Loucy (cell line): ENCODE measurements around the gene PLEKHO1.

Experiments
- H2AFZ ChIP-seq: fragments of 200-600 bp; sonication (generic); 2 replicates; pipeline ENCODE4 v1.6.0; 2016; ENCODE audit warnings: antibody characterized with exemption, mild to moderate bottlenecking, low read length, moderate library complexity
- H3F3A ChIP-seq: fragments of 200-600 bp; 2 replicates; pipeline ENCODE4 v1.6.0; 2016; ENCODE audit warnings: antibody characterized with exemption, low read depth, mild to moderate bottlenecking
- H3K27me3 ChIP-seq: fragments of 200-600 bp; sonication (generic); 2 replicates; pipeline ENCODE4 v1.6.1; 2014; ENCODE audit warnings: low read length, mild to moderate bottlenecking; ENCODE audit not compliant: insufficient read depth, poor library complexity, severe bottlenecking
- H3K36me3 ChIP-seq: fragments of 200-600 bp; sonication (generic); 2 replicates; pipeline ENCODE4 v1.6.1; 2016; ENCODE audit warnings: low read length; ENCODE audit not compliant: insufficient read depth
- H3K4me1 ChIP-seq: fragments of 200-600 bp; sonication (generic); 2 replicates; pipeline ENCODE4 v1.5.1; 2014; ENCODE audit warnings: low read length, mild to moderate bottlenecking; ENCODE audit not compliant: insufficient read depth, poor library complexity, severe bottlenecking
- H3K4me2 ChIP-seq: fragments of 200-600 bp; sonication (generic); 2 replicates; pipeline ENCODE4 v1.6.0; 2014; ENCODE audit warnings: antibody characterized with exemption, low read length, low read depth, mild to moderate bottlenecking; ENCODE audit not compliant: poor library complexity, severe bottlenecking
- H3K4me3 ChIP-seq: fragments of 200-600 bp; sonication (generic); 2 replicates; pipeline ENCODE4 v1.5.1; 2014; ENCODE audit warnings: low read length, mild to moderate bottlenecking, mixed read lengths; ENCODE audit not compliant: poor library complexity, severe bottlenecking
- H3K79me2 ChIP-seq: fragments of 200-600 bp; sonication (generic); 2 replicates; pipeline ENCODE4 v1.6.1; 2014; ENCODE audit warnings: low read length; ENCODE audit not compliant: insufficient read depth
- H3K9ac ChIP-seq: fragments of 200-600 bp; sonication (generic); 2 replicates; pipeline ENCODE4 v1.6.0; 2014; ENCODE audit warnings: mild to moderate bottlenecking, low read depth, low read length, moderate library complexity; ENCODE audit not compliant: poor library complexity, severe bottlenecking
- H3K9me2 ChIP-seq: fragments of 200-600 bp; sonication (generic); replicated peaks from 2 replicates; pipeline ENCODE4 v1.6.1; 2016; ENCODE audit warnings: low read depth, low read length, mixed read lengths
- H3K9me3 ChIP-seq: fragments of 200-600 bp; sonication (generic); 2 replicates; pipeline ENCODE4 v1.6.1; 2014; ENCODE audit warnings: mild to moderate bottlenecking, antibody characterized with exemption, low read length, low read depth; ENCODE audit not compliant: insufficient read depth
- H4K20me1 ChIP-seq: fragments of 200-600 bp; sonication (generic); 2 replicates; pipeline ENCODE4 v1.6.0; 2014; ENCODE audit warnings: antibody characterized with exemption, low read length, mild to moderate bottlenecking; ENCODE audit not compliant: insufficient read depth, poor library complexity, severe bottlenecking
- CTCF ChIP-seq: fragments of 200-600 bp; sonication (generic); conservative IDR thresholded peaks from 2 replicates; pipeline ENCODE4 v1.5.1; 2014; ENCODE audit warnings: mild to moderate bottlenecking, antibody characterized with exemption, low read length
- EZH2phosphoT487 ChIP-seq: fragments of 200-600 bp; IDR thresholded peaks from 2 replicates; pipeline ENCODE4 v1.6.1; 2018; ENCODE audit warnings: antibody characterized with exemption, mild to moderate bottlenecking, moderate library complexity, borderline replicate concordance

PLEKHO1 gene

GRCh38 chr1:150109586-150109985, 40.1 kb upstream of the PLEKHO1 start:
- no peaks in the 10 kb centered on the region for H3K79me2 ChIP-seq
- H3K27me3 ChIP-seq: no peaks in the 10 kb centered on the region
- peaks cover 21% of the 10 kb centered on the region for H3F3A ChIP-seq
- H3K9me3 ChIP-seq: no peaks in the 10 kb centered on the region
- H4K20me1 ChIP-seq: no peaks in the 10 kb centered on the region
- TF ChIP-seq CTCF: no peak
- TF ChIP-seq EZH2phosphoT487: no peak
- H3K9me2 ChIP-seq: no peaks in the 10 kb centered on the region
- H3K4me2 ChIP-seq: peak overlapping the region; percentile 78
- peak overlapping the region; percentile 60 for H3K4me3 ChIP-seq
- peaks cover 55% of the 10 kb centered on the region for H3K4me1 ChIP-seq
- H3K9ac ChIP-seq: peak overlapping the region; percentile 15
- H2AFZ ChIP-seq: no peak overlapping the region; the same call in 1 of the 2 replicates
- peaks cover 3% of the 10 kb centered on the region for H3K36me3 ChIP-seq

DNA sequence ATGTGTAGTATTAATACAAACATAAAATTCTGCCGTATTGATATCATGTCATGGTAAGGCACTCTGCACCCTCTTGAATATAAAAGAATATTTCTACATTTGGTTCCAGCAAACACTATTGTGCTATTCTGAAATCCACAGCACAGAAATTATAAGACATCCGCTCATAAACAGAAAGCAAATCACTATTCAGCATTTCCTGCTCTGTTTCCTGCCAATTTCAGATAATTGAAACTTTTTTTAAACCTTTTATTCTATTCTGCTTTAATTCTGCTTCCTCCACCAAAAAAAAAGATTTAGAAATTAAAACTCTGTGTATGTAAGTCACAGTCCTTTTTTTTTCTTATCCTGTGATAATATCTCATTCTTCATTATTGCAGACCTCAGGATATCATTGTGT, 39.6 kb upstream of the PLEKHO1 start:
- peaks cover 8% of the 10 kb centered on the region for H3K36me3 ChIP-seq
- H2AFZ ChIP-seq: no peak overlapping the region

GRCh38 chr1:150111670-150112069, 38.0 kb upstream of the PLEKHO1 start:
- no peaks in the 10 kb centered on the region for H3K9me2 ChIP-seq

More for the DNA sequence above, 39.6 kb upstream of the PLEKHO1 start:
- Histone ChIP-seq H3K4me1 (peaks cover 55% of the 10 kb centered on the region), H3K27me3 (no peaks in the 10 kb centered on the region), H3F3A (peaks cover 21% of the 10 kb centered on the region), H3K9me2 (no peaks in the 10 kb centered on the region), H3K9ac (no peak overlapping the region), H3K79me2 (no peaks in the 10 kb centered on the region), H4K20me1 (no peaks in the 10 kb centered on the region), H3K4me2 (peak overlapping the region; percentile 78), H3K9me3 (peaks cover 5% of the 10 kb centered on the region; the same call in 1 of the 2 replicates), H3K4me3 (peak overlapping the region; percentile 60)
- TF ChIP-seq CTCF: no peak
- TF ChIP-seq EZH2phosphoT487: no peak

More at GRCh38 chr1:150111670-150112069, 38.0 kb upstream of the PLEKHO1 start:
- Histone ChIP-seq H3K4me3 (no peak overlapping the region), H3K4me2 (no peak overlapping the region), H3F3A (peaks cover 16% of the 10 kb centered on the region), H3K27me3 (no peaks in the 10 kb centered on the region), H2AFZ (no peak overlapping the region), H3K36me3 (peaks cover 12% of the 10 kb centered on the region), H3K9ac (no peak overlapping the region), H4K20me1 (no peaks in the 10 kb centered on the region), H3K9me3 (peaks cover 12% of the 10 kb centered on the region; the same call in 1 of the 2 replicates), H3K79me2 (no peaks in the 10 kb centered on the region), H3K4me1 (peaks cover 46% of the 10 kb centered on the region)
- TF ChIP-seq EZH2phosphoT487: no peak
- TF ChIP-seq CTCF: no peak
